ENCODE results near the gene SH3RF3.

Gene SH3RF3

DNA sequence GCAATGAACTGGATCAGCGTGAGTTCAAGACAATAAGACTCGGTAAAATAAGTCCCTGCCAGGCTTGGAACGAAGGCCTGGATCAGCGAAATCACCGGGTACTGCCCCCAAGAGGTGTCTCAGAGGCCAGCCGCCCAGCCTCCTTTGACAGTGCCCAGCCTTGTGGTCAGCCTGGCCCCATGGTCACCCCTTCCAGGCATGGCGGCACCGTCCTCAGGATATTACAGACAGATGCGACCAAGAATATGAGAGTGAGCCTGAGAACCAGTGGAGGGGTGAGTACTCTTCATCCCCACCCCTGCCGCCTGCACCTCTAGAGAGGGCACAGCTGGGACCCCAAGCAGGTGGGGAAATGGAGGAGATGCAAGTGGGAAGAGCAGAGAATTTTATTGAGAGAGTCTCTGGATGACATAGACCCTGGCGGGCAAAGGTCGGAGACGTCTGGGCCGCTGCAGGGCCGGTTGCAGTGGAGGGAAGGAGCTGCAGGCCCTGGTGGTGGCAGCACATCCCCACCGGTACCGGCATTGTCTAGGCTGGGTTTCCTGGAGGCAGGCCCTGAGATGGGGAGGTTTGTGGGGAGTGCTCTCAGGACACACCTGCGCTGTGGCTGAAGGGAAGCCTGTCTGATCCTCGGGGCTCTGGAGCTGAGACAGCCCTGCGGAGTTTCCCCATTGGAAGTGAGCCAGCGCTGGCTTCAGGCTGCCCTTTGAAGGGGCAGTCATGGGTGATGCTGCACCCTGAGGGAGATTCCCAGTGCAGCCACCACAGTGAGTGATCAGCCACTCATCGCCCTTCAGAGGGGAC is 294.8 kb downstream of the SH3RF3 start:
- no peak for DNase-seq

DNA sequence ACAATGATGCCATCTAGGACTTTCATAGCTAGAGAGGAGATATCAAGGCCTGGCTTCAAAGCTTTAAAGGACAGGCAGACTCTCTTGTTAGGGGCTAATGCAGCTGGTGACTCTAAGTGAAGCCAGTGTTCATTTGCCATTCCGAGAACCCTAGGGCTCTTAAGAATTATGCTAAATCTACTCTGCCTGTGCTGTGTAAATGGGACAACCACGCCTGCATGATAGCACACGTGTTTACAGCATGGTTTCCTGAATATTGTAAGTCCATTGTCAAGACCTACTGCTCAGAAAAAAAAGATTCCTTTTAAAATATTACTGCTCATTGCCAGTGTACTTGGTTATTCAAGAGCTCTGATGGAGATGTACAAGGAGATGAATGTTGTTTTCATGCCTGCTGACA is 296.4 kb downstream of the SH3RF3 start:
- no peak for DNase-seq

DNA sequence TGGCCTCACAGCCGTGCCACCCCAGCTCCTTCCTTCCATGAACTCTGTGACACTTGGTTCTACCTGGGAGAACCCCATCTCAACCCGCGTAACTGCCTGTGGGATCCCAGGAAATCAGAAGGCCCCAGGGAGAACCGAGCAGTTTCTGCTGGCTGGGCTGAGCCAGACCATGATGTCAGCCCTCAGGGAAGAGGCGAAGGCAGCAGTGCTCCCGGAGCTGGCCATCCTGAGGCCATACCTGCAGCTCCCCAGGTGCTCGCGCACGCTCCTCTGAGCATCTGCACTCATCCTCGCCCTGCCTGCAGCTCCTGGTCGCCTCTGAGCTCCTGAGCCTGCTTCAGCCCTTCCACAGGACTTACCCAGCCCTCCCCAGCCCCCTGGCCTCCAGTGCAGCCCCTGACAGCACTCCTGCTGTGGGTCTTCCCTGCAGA is 298.7 kb downstream of the SH3RF3 start:
- no peak for DNase-seq

DNA sequence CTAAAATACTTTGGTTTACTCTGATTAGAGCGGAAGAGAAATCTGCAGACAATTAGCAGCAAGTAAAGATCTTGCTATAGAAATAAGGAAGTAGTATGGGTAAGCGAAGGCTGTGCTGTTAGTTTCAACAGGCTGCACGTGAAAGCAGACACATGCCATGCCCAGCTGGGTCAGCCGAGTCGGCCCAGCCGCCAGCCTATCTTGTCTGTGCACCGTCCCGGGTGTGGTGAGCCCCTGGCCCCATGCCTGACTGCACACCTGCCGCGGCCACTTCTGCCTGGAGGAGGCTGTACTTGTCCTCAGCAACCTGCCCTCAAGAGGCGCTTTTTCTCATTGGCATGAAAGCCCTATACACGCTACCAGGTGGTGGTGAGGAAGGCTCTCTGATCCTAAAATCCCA is 299.3 kb downstream of the SH3RF3 start:
- DNase-seq = no peak

DNA sequence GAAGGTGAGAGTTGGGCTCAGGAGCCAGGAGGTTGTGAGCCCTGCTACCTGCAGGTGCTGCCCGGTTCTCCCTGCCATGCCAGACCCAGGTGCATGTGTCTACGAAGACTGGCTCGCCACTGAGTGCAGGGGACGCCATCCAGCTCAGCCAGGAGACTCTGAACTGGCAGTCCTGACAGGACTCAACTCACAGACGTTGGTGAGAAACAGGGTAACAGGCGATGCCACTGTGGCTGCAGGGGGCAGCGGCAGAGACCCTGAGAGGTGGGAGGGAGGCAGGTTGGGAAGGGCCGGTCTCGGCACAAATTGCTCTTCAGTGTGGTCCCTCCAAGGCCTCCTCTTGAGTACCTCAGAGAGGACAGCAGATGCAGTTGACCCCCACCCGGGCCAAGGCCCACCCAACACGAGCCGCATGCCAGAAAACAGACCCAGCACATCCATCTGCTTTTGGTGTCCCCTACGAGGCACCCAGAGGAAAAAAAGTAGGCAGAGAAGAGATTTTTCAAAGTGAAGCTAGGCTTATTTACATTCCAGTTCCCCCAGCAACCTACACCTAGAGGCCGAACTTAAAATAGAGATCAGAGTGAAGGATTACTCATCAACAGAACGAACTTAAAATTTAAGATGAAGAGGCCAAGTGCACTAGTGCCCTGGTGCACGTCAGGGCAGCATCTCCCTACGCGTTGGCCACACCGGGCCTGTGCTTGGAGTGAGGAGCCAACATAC is 300.0 kb downstream of the SH3RF3 start:
- DNase-seq = no peak

DNA sequence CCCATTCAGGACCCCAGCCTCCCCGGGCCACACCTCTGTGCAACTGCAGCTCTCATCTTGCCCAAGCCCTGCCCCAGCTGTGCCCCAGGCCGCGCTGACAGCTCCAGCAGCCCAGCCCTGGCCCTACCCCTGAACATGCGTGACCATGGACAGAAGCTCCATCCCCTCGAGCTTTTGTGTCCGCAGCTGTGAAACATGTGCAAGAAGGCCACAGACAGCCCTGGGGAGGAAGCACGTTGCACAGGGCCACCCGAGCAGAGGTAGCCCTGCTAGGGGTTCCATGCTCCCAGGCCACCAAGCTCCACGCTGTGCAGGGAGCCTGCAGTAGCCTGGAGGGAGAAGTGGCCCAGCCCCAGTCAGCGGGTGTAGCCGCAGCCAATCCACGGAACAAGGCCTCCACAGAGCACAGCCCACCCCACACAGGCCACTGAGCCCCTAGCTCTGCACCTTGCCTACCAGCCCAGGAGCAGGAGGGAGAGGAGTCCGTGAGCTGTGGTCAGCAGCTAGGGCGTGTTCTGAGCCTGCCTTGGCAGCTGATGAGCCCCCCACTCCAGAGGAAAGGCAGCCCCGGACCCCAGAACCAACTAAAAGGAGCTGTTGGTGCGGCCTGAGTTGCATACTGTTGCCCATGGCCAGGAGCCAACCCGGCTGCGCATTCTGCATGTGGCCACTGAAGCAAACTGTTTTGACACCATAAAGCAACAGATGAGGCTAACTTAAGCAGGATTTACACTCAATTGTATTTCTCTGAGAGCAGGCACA is 300.7 kb downstream of the SH3RF3 start:
- DNase-seq = no peak

DNA sequence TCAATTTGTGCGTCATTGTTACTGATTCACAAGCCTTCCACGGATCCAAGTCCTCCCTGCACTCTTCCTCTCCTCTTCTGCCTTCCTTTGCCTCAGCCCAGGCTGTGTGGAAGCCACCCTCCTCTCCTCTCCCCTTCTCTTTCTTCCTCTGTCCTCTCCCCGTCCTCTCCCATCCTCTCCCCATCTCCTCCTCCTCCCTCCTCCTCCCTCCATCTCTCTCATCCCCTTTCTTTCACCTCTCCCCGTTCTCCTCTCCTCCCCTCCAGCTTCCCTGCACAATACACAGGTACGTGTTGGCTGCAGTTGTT is 301.3 kb downstream of the SH3RF3 start:
- no peak for DNase-seq

DNA sequence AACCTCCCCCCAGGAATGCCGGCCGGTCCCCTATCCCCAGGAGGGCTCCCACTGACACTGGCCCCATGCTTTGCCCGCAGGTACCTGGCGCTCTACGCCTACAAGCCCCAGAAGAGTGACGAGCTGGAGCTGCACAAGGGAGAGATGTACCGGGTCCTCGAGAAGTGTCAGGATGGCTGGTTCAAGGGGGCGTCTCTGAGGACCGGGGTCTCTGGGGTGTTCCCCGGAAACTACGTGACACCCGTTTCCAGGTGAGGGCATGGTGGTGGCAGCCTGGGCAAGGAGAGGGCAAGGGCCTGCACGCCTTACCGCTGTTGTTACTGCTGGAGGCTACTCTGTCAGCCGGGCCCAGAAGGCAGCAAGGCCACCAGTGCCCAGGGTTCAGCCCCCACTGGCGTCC is 303.4 kb downstream of the SH3RF3 start:
- DNase-seq = no peak

DNA sequence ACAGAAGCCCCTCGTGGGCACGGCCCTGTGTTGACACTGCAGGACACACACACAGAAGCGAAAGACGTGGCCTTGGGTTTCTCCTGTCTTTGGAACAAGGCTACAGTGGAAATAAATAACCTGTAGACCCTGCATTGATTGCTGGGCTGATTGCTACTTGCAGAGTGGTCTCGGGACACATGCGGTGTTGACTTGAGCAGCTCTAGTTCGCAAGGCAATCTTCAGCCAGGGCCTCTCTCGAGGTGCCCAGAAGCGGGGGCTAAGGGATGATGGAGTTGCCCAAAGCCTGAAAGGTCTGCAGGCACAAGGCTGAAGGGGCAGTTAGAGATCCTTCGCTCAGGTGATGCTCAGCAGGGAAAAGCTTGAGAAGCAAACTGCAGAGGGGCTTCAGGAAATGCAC is 304.5 kb downstream of the SH3RF3 start:
- DNase-seq = no peak

DNA sequence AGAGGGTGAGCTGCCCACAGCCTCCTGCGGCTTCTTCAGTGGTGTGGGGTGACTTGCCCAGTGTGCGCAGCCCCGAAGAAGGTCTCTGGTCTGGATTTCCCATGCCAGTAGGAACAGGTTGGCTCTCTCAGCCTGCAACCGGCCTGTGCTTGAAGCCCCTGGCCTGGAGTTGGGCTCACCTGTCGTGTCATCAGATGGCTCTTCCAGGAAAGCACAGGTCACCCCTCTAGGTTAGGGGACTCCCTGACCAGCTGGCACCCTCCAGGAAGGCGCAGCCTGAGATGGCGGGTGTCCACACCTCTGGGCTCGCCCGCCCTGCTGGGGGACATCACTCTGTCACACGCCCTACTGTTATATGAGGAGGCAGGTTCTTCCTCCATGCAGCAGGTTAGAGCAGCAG is 304.9 kb downstream of the SH3RF3 start:
- no peak for DNase-seq

DNA sequence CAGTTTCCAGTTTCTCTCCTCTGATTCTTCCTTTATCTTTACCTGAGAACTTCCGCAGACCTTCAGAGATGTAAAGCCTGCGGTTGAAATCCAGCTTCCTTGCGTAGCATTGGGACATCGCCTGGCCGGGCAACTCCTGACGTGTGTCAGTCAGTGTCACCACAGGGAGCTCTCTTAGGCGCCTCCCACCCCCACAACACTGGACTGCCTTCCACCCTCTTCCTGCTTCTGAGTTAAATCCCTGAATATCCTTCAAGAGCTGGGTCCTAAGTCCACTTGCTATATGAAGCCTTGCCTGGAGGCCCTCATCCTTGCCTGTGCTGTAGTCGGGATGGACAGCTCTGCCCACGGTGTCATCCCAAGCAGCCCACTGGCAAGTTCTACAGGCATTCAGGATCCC is 305.3 kb downstream of the SH3RF3 start:
- no peak for DNase-seq

DNA sequence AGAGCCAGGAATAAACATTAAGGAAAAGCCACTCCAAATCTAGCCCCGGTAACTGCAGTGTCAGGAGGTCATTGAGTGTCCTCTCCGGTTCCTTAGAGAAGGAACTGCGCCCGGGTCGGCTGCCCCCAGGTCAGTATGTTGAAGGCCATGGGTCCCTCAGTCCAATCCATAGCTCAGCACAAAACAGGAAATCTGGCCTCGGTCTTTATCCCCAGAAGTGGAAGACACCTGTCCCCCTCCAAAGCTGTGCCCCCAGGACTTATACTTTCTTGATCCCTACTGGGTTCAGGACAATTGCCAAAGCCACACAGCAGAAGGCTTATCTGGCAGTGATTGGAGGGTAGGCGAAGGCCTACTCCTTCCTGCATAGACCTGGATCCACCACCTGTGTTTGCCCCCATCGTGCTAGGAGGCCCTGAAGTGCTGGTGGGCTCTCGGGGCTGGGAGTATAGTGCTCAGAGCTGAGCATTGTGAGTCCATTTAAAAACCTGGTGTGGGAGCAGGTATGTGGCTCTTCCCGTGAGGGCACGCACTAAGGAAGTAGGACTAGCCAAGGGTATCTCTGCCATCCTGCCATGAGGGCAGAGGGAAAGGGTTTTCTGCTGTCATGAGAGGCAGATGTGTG is 306.2 kb downstream of the SH3RF3 start:
- DNase-seq = no peak

DNA sequence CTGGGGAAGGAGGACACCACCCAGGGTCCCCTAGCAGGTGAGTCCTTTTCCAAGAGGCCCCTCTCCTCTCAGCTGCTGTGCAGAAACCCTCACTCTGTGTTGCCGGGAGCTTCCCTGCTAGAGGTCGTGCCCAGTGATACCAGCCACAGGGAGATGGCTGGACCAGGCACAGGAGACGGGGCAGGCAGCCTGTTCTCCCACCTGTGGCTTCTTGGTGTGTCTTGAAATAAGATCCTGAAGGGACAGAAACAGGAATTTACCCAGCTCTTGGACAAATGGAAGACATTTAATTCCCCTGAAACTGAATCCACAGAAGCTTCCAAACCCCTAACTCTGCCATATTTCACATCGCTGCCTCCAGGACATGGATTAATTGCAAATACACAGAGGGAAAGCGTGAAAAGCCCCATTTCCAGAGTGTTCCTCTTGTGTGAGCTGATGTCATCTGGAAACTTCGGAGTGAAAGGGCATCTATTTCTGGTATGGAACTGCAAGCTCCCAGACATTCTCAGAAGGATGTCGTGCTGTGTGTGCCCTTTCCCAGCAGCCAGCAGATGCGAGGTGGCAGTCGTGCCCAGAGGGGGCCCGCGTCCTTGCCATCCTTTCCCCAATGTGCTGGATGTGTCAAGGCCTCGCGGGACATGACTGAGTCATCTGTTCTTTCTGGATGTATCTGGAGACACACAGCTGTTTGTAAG is 307.0 kb downstream of the SH3RF3 start:
- no peak for DNase-seq

DNA sequence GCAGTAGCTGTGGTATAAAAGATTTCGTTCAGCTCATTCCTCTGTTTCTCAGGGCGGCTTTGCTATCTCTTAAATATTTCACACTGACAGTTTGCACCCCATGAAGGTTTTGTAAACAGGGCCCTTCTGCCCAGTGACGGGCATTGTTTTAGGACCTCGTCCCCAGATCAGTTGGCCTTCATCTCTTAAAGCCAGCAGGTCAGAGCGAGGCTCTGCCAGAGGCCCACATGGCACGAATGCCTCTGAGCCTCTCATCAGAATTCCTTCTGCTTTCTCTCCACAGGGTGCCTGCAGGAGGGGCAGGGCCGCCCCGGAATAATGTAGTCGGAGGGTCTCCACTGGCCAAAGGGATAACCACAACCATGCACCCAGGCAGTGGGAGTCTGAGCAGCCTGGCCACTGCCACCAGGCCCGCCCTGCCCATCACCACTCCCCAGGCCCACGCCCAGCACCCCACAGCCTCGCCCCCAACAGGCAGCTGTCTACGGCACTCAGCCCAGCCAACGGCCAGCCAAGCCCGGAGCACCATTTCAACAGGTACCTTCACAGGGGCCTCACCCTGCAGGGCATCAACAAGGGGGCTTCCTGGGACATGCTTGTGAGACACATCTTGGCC is 307.7 kb downstream of the SH3RF3 start:
- no peak for DNase-seq

DNA sequence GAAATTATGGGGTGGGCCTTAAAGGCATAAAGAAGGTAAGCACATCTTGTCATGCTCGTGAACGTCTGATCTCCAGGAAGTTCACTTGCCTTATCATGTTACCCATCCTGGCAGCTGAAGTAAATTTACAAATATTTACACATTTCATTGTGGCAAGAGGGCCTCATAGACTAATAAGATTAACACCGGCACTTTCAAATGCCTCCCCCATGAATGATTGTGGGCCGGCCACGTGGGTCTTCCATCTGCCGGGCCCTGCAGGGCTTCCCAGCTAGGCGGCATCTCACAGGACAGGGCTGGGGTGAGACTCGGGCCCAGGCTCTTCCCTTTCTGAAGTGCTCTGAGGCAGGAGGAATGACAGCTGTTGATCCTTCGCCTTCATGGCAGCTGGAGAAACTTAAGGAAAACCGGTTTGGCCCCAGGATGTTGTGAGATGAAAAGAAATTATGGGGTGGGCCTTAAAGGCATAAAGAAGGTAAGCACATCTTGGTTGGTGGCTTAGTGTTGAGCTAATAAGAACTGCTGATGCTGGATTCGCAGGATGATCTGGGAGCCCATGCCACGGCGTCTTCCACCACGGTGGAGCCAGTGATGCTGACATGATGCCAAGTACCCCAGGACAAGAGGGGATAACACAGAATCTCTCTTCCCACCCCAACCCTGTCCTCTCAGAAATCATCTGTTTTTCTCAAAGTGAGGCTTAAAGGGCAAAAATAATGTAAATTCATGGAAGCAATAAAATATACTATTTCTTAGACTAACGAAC is 308.5 kb downstream of the SH3RF3 start:
- DNase-seq = peak; percentile 35

DNA sequence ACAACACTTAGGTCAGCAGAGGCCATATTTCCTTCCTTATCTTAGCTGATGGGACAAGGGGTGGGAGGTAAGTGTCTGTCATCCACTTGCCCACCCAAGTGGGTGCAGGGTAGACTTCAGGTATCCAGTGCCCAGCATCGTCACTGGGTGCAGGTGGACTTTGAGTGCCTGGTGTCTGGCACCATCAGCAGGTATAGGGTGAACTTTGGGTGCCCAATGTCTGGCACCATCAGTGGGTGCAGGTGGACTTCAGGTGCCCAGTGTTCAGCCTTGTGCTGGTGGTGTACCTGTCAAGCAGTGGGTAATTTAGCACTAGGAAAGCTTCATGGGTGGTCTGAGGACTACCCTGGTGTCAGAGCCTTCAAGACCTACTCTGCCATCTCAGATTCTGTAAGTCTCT is 309.1 kb downstream of the SH3RF3 start:
- DNase-seq = no peak

DNA sequence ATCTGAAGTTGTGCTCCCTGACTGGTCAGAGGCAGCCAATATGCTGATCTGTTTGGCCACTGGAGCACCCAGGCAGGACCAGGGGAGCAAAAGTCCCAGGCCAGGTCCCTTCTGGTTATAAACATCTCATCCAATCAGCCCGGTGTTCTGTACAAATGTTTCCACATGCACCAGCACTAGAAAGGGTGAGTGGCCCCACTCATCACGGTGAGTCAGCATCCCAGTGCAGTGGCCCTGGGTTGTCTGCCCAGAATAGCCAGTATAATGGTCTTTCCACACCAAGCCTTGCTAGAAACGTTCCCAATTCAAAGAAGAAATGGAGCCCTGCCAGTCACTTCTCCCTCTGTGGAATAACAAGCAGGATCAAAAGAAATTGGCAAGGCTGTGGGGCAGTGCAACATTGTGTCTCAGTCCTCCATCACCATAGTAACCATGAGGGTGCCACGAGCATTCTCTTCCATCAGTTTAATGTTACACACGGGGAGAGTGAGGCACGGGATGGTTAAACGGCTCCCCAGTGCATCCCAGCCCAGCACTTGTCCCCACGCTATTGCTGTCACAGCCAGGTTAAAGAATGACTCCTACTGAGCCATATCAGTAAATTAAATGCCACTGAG is 309.9 kb downstream of the SH3RF3 start:
- DNase-seq = no peak

DNA sequence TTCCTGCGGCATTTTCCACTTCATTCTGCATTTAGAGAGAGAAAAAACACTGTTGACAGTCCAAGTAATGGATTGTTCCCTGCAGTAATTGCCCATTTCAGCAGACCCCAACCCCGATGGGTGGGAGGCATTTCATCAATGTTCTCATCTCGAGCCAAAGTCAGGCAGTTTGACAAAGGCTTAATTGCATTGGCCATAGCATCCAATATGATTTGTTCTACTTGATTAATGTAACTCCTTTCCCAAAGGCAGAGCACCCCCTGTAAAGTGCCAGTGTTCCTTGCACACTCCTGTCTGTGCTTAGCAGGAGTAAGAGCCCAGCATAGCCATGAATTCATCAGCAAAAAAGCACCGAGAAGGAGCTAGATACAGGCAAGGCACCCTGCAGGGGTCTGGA is 310.4 kb downstream of the SH3RF3 start:
- no peak for DNase-seq

DNA sequence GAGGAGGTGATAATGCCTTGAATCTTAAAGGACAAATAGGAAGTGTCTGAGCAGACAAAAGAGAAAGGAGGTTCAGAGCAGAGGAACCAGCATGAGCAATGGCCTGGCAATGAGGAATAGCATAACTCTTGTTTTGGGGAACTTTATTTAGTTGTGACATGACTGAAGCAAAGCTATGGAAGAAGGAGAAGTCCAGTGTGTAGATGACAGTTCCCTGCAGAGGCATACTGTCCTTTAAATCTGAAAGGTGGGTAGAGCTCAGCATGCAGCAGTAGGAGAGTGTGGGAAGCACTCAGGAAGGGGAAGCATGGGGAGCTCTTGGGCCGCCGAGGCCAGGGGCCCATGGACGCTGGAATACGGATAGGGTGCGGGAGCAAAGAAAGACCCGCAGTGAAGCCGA is 311.0 kb downstream of the SH3RF3 start:
- no peak for DNase-seq

DNA sequence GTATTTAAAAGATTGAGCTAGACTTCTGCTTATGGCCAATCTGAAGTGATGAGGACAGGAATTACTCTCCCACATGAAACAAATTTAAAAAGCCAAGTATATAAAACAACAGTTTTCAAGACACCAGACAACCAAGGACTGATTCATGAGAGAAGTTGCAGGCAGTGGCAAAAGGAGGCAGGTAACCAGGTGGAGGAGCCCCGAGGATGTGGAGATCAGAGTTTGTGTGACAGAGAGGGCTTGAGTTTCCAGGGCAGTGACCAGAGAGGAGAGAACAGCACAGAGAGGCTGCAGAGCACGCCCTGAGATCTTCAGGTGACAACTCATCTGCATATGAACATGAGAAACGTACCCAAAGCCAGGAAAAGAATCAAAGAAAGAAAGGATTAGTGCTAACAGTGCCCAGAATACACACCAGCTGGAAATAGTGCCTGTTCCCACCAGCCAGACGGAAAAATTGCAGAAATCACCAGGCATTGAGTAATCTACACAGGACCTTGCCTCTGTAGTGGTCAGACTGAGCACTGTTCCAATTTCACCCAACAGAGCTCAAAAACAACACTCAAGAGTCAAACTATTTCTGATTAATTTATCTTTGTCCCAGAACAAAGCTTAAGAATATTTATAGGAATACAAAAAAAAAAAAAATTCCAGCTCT is 311.6 kb downstream of the SH3RF3 start:
- no peak for DNase-seq

Data from DMS 273 treated with DMSO at 0.1 percent for 48 hours (cell line).